NB4 (cell line): ENCODE data around the gene CSNK1D.

Source experiments
- MYC ChIP-seq: IDR thresholded peaks from 2 replicates; pipeline ENCODE4 v1.6.1; 2011; ENCODE audit warnings: low read depth, low read length
- TF ChIP-seq, protein P1 (sequence below): IDR thresholded peaks from one replicate; pipeline ENCODE4 v1.5.1; 2012; ENCODE audit warnings: low read depth, low read length

DNA sequence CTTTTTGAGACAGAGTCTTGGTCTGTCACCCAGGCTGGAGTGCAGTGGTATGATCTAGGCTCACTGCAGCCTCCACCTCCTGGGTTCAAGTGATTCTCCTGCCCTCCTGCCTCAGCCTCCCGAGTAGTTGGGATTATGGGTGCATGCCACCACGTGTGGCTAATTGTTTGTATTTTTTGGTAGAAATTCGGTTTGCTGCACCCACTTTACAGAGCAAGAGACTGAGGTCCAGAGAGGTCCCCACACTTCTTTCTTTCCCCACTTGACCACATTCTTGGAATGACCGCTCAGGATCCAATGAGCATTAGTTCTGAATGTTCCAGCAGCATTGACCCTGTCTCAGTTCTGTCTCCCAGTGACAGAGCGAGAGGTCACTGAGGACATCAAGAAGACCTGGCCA lies 50.0 kb downstream of the CSNK1D start:
- TF ChIP-seq, protein P1, sequence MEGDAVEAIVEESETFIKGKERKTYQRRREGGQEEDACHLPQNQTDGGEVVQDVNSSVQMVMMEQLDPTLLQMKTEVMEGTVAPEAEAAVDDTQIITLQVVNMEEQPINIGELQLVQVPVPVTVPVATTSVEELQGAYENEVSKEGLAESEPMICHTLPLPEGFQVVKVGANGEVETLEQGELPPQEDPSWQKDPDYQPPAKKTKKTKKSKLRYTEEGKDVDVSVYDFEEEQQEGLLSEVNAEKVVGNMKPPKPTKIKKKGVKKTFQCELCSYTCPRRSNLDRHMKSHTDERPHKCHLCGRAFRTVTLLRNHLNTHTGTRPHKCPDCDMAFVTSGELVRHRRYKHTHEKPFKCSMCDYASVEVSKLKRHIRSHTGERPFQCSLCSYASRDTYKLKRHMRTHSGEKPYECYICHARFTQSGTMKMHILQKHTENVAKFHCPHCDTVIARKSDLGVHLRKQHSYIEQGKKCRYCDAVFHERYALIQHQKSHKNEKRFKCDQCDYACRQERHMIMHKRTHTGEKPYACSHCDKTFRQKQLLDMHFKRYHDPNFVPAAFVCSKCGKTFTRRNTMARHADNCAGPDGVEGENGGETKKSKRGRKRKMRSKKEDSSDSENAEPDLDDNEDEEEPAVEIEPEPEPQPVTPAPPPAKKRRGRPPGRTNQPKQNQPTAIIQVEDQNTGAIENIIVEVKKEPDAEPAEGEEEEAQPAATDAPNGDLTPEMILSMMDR: no peak
- TF ChIP-seq MYC: no peak
